H1 (cell line): Measurements from ENCODE around the gene ANKRD29. TPM values are rescaled to one million over a fixed set of nuclear protein-coding genes. Genes with fewer than 3 reads are reported as not detected.

Experiments
- CTCF ChIA-PET: fragments of 300-600 bp; sonication (Branson Sonifier 250); formaldehyde crosslinking; loops from one replicate; lab custom pipeline; 2021; ENCODE audit not compliant: partially characterized antibody; lab: Charles Lee
- POLR2A ChIA-PET: fragments of 300-600 bp; sonication (Branson Sonifier 250); formaldehyde crosslinking; loops from one replicate; lab custom pipeline; 2021; ENCODE audit warnings: inconsistent platforms; ENCODE audit not compliant: partially characterized antibody; lab: Charles Lee
- DNase-seq, 2 experiments: peaks; one replicate each; pipeline versions ENCODE4 v3.0.0 to v3.0.0-alpha.2; 2010 to 2022; ENCODE audit warnings: low spot score in 2 of 2, low read depth in 1 of 2, mixed read lengths in 1 of 2
- FAIRE-seq: peaks from 2 replicates; lab custom pipeline; 2011; peaks lifted over from hg19 to GRCh38; lab: Jason Lieb, UNC
- H2AFZ ChIP-seq: 2 replicates; pipeline ENCODE4 v1.8.1; 2012; ENCODE audit warnings: low read length, inconsistent platforms
- H2AK5ac ChIP-seq: 2 replicates; pipeline ENCODE4 v1.6.1; 2013; ENCODE audit warnings: low read depth, low read length
- H2BK120ac ChIP-seq: replicated peaks from 2 replicates; pipeline ENCODE3; 2013; ENCODE audit warnings: low read depth, low read length, inconsistent platforms
- H2BK12ac ChIP-seq: 2 replicates; pipeline ENCODE4 v1.6.1; 2013; ENCODE audit warnings: low read depth, low read length
- H2BK15ac ChIP-seq: 2 replicates; pipeline ENCODE4 v1.6.1; 2013; ENCODE audit warnings: low read length
- H2BK20ac ChIP-seq: 2 replicates; pipeline ENCODE4 v1.6.1; 2013; ENCODE audit warnings: low read length
- H2BK5ac ChIP-seq: 2 replicates; pipeline ENCODE4 v1.6.1; 2013; ENCODE audit warnings: low read depth, low read length
- H3K14ac ChIP-seq: 2 replicates; pipeline ENCODE4 v1.6.1; 2013; ENCODE audit warnings: inconsistent platforms; ENCODE audit not compliant: insufficient read length
- H3K18ac ChIP-seq: 2 replicates; pipeline ENCODE4 v1.6.1; 2013; ENCODE audit warnings: low read length; ENCODE audit errors: extremely low read depth
- H3K23ac ChIP-seq: 2 replicates; pipeline ENCODE4 v1.6.1; 2013; ENCODE audit warnings: inconsistent platforms; ENCODE audit not compliant: insufficient read length
- H3K23me2 ChIP-seq: 2 replicates; pipeline ENCODE4 v1.6.1; 2013; ENCODE audit warnings: low read depth, low read length
- H3K27ac ChIP-seq: 2 replicates; pipeline ENCODE4 v1.6.1; 2011; ENCODE audit warnings: low read depth, low read length, inconsistent platforms
- H3K27me3 ChIP-seq, 4 experiments: replicated peaks in 1 of 4; 1 replicate in 1 of 4; 2 replicates in 3 of 4; pipeline versions ENCODE4 v1.6.1 to v1.8.1; 2011 to 2013; ENCODE audit warnings: low read length in 3 of 4, mild to moderate bottlenecking in 3 of 4, inconsistent platforms in 2 of 4, mixed read lengths in 2 of 4, moderate library complexity in 1 of 4; ENCODE audit not compliant: control insufficient read depth in 3 of 4, insufficient read depth in 3 of 4; ENCODE audit errors: extremely low read depth in 1 of 4
- H3K36me3 ChIP-seq, 4 experiments: 2 replicates each; pipeline versions ENCODE4 v1.6.1 to v1.8.1; 2011 to 2013; ENCODE audit warnings: mild to moderate bottlenecking in 4 of 4, low read length in 3 of 4, moderate library complexity in 2 of 4, control low read depth in 1 of 4, inconsistent platforms in 1 of 4; ENCODE audit not compliant: insufficient read depth in 4 of 4, control insufficient read depth in 2 of 4
- H3K4ac ChIP-seq: replicated peaks from 2 replicates; pipeline ENCODE3; 2013; ENCODE audit warnings: low read length, low read depth, mixed read lengths, inconsistent platforms; ENCODE audit not compliant: insufficient read length
- H3K4me1 ChIP-seq, 4 experiments: replicated peaks in 1 of 4; 1 replicate in 1 of 4; 2 replicates in 3 of 4; pipeline versions ENCODE4 v1.6.1 to v1.8.1; 2011 to 2013; ENCODE audit warnings: low read length in 3 of 4, inconsistent platforms in 2 of 4, mixed read lengths in 1 of 4; ENCODE audit not compliant: insufficient read depth in 4 of 4, control insufficient read depth in 3 of 4
- H3K4me2 ChIP-seq, 2 experiments: 2 replicates each; pipeline versions ENCODE4 v1.6.1 to v1.8.1; 2011 to 2013; ENCODE audit warnings: low read depth in 2 of 2, low read length in 2 of 2, control low read depth in 1 of 2, inconsistent platforms in 1 of 2, mild to moderate bottlenecking in 1 of 2; ENCODE audit not compliant: insufficient read depth in 1 of 2
- H3K4me3 ChIP-seq, 4 experiments: fragments of 200-600, 300-600 bp in 1 of 4; sonication (generic), shearing (Covaris generic), sonication (Bioruptor Twin) in 1 of 4; 2 replicates each; pipeline versions ENCODE4 v1.5.1 to v1.8.1; 2011 to 2016; ENCODE audit warnings: low read length in 4 of 4, low read depth in 3 of 4, control low read depth in 2 of 4, inconsistent platforms in 2 of 4, mild to moderate bottlenecking in 2 of 4, mixed read lengths in 1 of 4, moderate library complexity in 1 of 4; ENCODE audit not compliant: insufficient read depth in 2 of 4; ENCODE audit errors: extremely low read depth in 1 of 4
- H3K56ac ChIP-seq: replicated peaks from 2 replicates; pipeline ENCODE3; 2013; ENCODE audit warnings: low read depth, mild to moderate bottlenecking, mixed read lengths, low read length, inconsistent platforms; ENCODE audit not compliant: insufficient read length
- H3K79me1 ChIP-seq: 2 replicates; pipeline ENCODE4 v1.6.1; 2013; ENCODE audit warnings: low read depth, low read length, control low read depth
- H3K79me2 ChIP-seq, 2 experiments: 2 replicates each; pipeline versions ENCODE4 v1.6.1 to v1.8.1; 2012 to 2013; ENCODE audit warnings: low read length in 2 of 2, mild to moderate bottlenecking in 2 of 2, inconsistent platforms in 1 of 2; ENCODE audit not compliant: insufficient read depth in 2 of 2, control insufficient read depth in 1 of 2
- H3K9ac ChIP-seq, 4 experiments: replicated peaks in 1 of 4; 1 replicate in 1 of 4; 2 replicates in 3 of 4; pipeline versions ENCODE4 v1.6.1 to v1.8.1; 2011 to 2013; ENCODE audit warnings: low read depth in 3 of 4, low read length in 3 of 4, control low read depth in 2 of 4, mild to moderate bottlenecking in 2 of 4, moderate library complexity in 2 of 4, inconsistent platforms in 1 of 4; ENCODE audit errors: extremely low read depth in 1 of 4
- H3K9me3 ChIP-seq, 2 experiments: 2 replicates each; pipeline versions ENCODE4 v1.6.1 to v1.8.1; 2012 to 2013; ENCODE audit warnings: mild to moderate bottlenecking in 2 of 2, moderate library complexity in 2 of 2, control low read depth in 1 of 2, inconsistent platforms in 1 of 2, low read depth in 1 of 2, low read length in 1 of 2, mixed read lengths in 1 of 2; ENCODE audit not compliant: insufficient read depth in 2 of 2
- H4K20me1 ChIP-seq, 2 experiments: replicated peaks in 1 of 2; 2 replicates each; pipeline versions ENCODE3 to v1.8.1; 2011 to 2013; ENCODE audit warnings: inconsistent platforms in 2 of 2, low read length in 2 of 2, mild to moderate bottlenecking in 1 of 2; ENCODE audit not compliant: insufficient read depth in 2 of 2, control insufficient read depth in 1 of 2
- H4K5ac ChIP-seq: 2 replicates; pipeline ENCODE4 v1.6.1; 2013; ENCODE audit warnings: low read length, low read depth, mixed read lengths, inconsistent platforms; ENCODE audit not compliant: insufficient read length
- H4K8ac ChIP-seq: 2 replicates; pipeline ENCODE4 v1.8.0; 2013; ENCODE audit warnings: mild to moderate bottlenecking, moderate library complexity, low read length, inconsistent platforms; ENCODE audit not compliant: insufficient read depth; ENCODE audit errors: extremely low read depth
- H4K91ac ChIP-seq: replicated peaks from 2 replicates; pipeline ENCODE3; 2013; ENCODE audit warnings: low read length, mixed read lengths, inconsistent platforms; ENCODE audit not compliant: insufficient read length
- ATF2 ChIP-seq: IDR thresholded peaks from 2 replicates; pipeline ENCODE4 v1.6.1; 2012; ENCODE audit warnings: low read length, inconsistent platforms
- BACH1 ChIP-seq: IDR thresholded peaks from 2 replicates; pipeline ENCODE4 v1.6.1; 2012; ENCODE audit warnings: low read length, improper control_type of control experiment
- BCL11A ChIP-seq, 2 experiments: IDR thresholded peaks; one replicate each; pipeline ENCODE4 v1.6.1; 2011; ENCODE audit warnings: low read depth in 2 of 2, low read length in 2 of 2, mild to moderate bottlenecking in 2 of 2
- CHD1 ChIP-seq: IDR thresholded peaks from 2 replicates; pipeline ENCODE4 v1.6.1; 2012; ENCODE audit warnings: low read depth, low read length, improper control_type of control experiment
- GABPA ChIP-seq: IDR thresholded peaks from 2 replicates; pipeline ENCODE4 v1.6.1; 2011; ENCODE audit warnings: mild to moderate bottlenecking, low read length, moderate library complexity, borderline replicate concordance; ENCODE audit not compliant: insufficient read depth
- KDM1A ChIP-seq: fragments of 200-600, 300-600 bp; sonication (generic); IDR thresholded peaks from 2 replicates; pipeline ENCODE4 v1.7.1; 2016; ENCODE audit warnings: mild to moderate bottlenecking, low read length, borderline replicate concordance
- MAFK ChIP-seq: IDR thresholded peaks from 2 replicates; pipeline ENCODE4 v1.6.1; 2012; ENCODE audit warnings: low read depth, mild to moderate bottlenecking, improper control_type of control experiment, low read length
- MAX ChIP-seq: IDR thresholded peaks from 2 replicates; pipeline ENCODE4 v1.6.1; 2012; ENCODE audit warnings: inconsistent platforms
- POU5F1 ChIP-seq: IDR thresholded peaks from 2 replicates; pipeline ENCODE4 v1.6.1; 2011; ENCODE audit warnings: low read depth, mild to moderate bottlenecking, low read length, moderate library complexity
- RXRA ChIP-seq: IDR thresholded peaks from 2 replicates; pipeline ENCODE4 v1.6.1; 2011; ENCODE audit warnings: low read depth, mild to moderate bottlenecking, low read length, moderate library complexity; ENCODE audit not compliant: insufficient read depth
- SAP30 ChIP-seq: fragments of 300-600 bp; sonication (generic); IDR thresholded peaks from 2 replicates; pipeline ENCODE4 v1.7.1; 2012; ENCODE audit warnings: low read length, moderate library complexity, mild to moderate bottlenecking, inconsistent platforms; ENCODE audit not compliant: insufficient read depth, insufficient replicate concordance
- SUZ12 ChIP-seq: fragments of 200-600 bp; sonication (generic); IDR thresholded peaks from 2 replicates; pipeline ENCODE4 v1.6.1; 2012; ENCODE audit warnings: mild to moderate bottlenecking, inconsistent platforms, low read length, moderate library complexity, mixed read lengths
- TAF7 ChIP-seq: optimal IDR thresholded peaks from 2 replicates; pipeline ENCODE3; 2011; ENCODE audit warnings: low read depth, mild to moderate bottlenecking, inconsistent platforms, low read length, moderate library complexity, borderline replicate concordance
- polyA plus RNA-seq, 7 experiments: library from polyadenylated mRNA; depleted of rRNA in 3 of 7; stranded (reverse) in 5 of 7; unstranded in 2 of 7; fragments of >200 nt in 5 of 7; fragments of 200-250 nt in 2 of 7; gene quantifications; 1 replicate in 5 of 7; 2 replicates in 1 of 7; 4 replicates in 1 of 7; pipeline versions ENCODE4 v1.2.1 to v1.2.3, GENCODE V29; 2011 to 2013; ENCODE audit warnings: missing spikeins in 2 of 7, mixed read lengths in 2 of 7
- total RNA-seq: library from RNA; stranded (reverse); fragmentation: NEBNext Ultra II Directional; extraction: Animal tissue kit (Norgen Biotek cat#: 25700); gene quantifications from 2 replicates; pipeline ENCODE4 v1.2.1, GENCODE V29; 2021

ANKRD29 gene
- total and polyA plus RNA-seq, 2 of the 8 experiments (the other 6 are each of a cell fraction or from before 2014, with no cell fraction given) = 3.0 to 7.3 TPM

- Histone ChIP-seq H3K4me1 (no peaks in the 10 kb centered on the region), H2BK5ac (no peak overlapping the region), H2AK5ac (no peak overlapping the region), H3K23ac (no peak overlapping the region), H2BK12ac (no peak overlapping the region), H2BK20ac (no peak overlapping the region), H3K14ac (no peak overlapping the region), H3K4ac (no peak overlapping the region), H2BK15ac (no peak overlapping the region), H3K9me3 (no peaks in the 10 kb centered on the region), H3K56ac (no peak overlapping the region), H3K27me3 (no peaks in the 10 kb centered on the region), H3K4me2 (no peak overlapping the region), H3K27ac (no peak overlapping the region), H4K8ac (no peak overlapping the region), H2AFZ (no peak overlapping the region), H3K36me3 (peaks cover 6 to 59% (median 28%) of the 10 kb centered on the region in 4 experiments; a peak in 7 of 8 replicates), H3K9ac (no peak overlapping the region), H4K5ac (no peak overlapping the region), H3K79me2 (no peaks in the 10 kb centered on the region), H3K79me1 (no peaks in the 10 kb centered on the region), H4K91ac (no peak overlapping the region), H2BK120ac (no peak overlapping the region), H3K23me2 (no peaks in the 10 kb centered on the region), H3K18ac (no peak overlapping the region), H3K4me3 (no peak overlapping the region), H4K20me1 (peaks cover 0 to 3% of the 10 kb centered on the region in 2 experiments)
- no peak for DNase-seq
- FAIRE-seq = no peak
- CTCF ChIA-PET = no interaction called here
- POLR2A ChIA-PET = no interaction called here
- TF ChIP-seq SUZ12 = no peak
- TF ChIP-seq KDM1A = no peak
- no peak for TF ChIP-seq MAFK
- TF ChIP-seq SAP30 = no peak
- no peak for TF ChIP-seq BACH1
- TF ChIP-seq POU5F1 = no peak
- TF ChIP-seq CHD1 = no peak
- no peak for TF ChIP-seq RXRA
- TF ChIP-seq BCL11A (IDR thresholded peaks at IDR 0.05; ENCODE audit: low read depth in 2 of 2, low read length in 2 of 2) = no peak
- no peak for TF ChIP-seq TAF7
- no peak for TF ChIP-seq ATF2
- no peak for TF ChIP-seq GABPA
- TF ChIP-seq MAX = no peak
These were observed 111.8 kb downstream of the ANKRD29 start for GRCh38 chr18:23550898-23551297.
